Epithelial cell of prostate (primary cell): ENCODE data around the gene GARS1.
"Not testable (repeated sequence)": the region's sequence is repeated elsewhere in the genome, so short reads cannot be mapped to it uniquely, and the experiment has no call there.

Experiments
- DNase-seq: peaks from one replicate; pipeline ENCODE4 v3.0.0-alpha.2; 2011; ENCODE audit warnings: low read depth, low spot score
- H3K27ac ChIP-seq: fragments of 450-650 bp; 2 replicates; pipeline ENCODE4 v1.5.1; 2017; ENCODE audit warnings: mild to moderate bottlenecking

GARS1 gene

GRCh38 chr7:30617359-30617758 lies 22.7 kb downstream of the GARS1 start:
- DNase-seq = no peak
- H3K27ac ChIP-seq = no peak overlapping the region

GRCh38 chr7:30618080-30618676 lies 23.5 kb downstream of the GARS1 start:
- no peak for DNase-seq

GRCh38 chr7:30618961-30619360 lies 24.3 kb downstream of the GARS1 start:
- DNase-seq = no peak
- no peak overlapping the region for H3K27ac ChIP-seq

More at GRCh38 chr7:30618080-30618676, 23.5 kb downstream of the GARS1 start:
- no peak overlapping the region for H3K27ac ChIP-seq

GRCh38 chr7:30625283-30625682 lies 30.6 kb downstream of the GARS1 start:
- no peak overlapping the region for H3K27ac ChIP-seq
- DNase-seq = no peak

- H3K27ac ChIP-seq = no peak overlapping the region
- no peak for DNase-seq
Observed at GRCh38 chr7:30627026-30627425, 32.3 kb downstream of the GARS1 start.

GRCh38 chr7:30630986-30631385 lies 36.3 kb downstream of the GARS1 start:
- no peak overlapping the region for H3K27ac ChIP-seq
- no peak for DNase-seq

- H3K27ac ChIP-seq = no peak overlapping the region
- no peak for DNase-seq
Observed at GRCh38 chr7:30633223-30633622, 38.5 kb downstream of the GARS1 start.

- H3K27ac ChIP-seq = no peak overlapping the region
- DNase-seq = no peak
Observed at GRCh38 chr7:30634193-30634626, 39.5 kb downstream of the GARS1 start.

- no peak for DNase-seq
- no peak overlapping the region for H3K27ac ChIP-seq
Observed at GRCh38 chr7:30634634-30635201, 40.0 kb downstream of the GARS1 start.

- no peak for DNase-seq
- H3K27ac ChIP-seq = no peak overlapping the region
Observed at GRCh38 chr7:30635798-30636197, 41.1 kb downstream of the GARS1 start.

- DNase-seq, H3K27ac ChIP-seq: not testable (repeated sequence)
Observed at GRCh38 chr7:30642322-30642721, 47.6 kb downstream of the GARS1 start.

- H3K27ac ChIP-seq = no peak overlapping the region
- no peak for DNase-seq
Observed at GRCh38 chr7:30642789-30643188, 48.1 kb downstream of the GARS1 start.

- no peak overlapping the region for H3K27ac ChIP-seq
- no peak for DNase-seq
Observed at GRCh38 chr7:30644286-30644955, 49.7 kb downstream of the GARS1 start.

GRCh38 chr7:30645661-30646060 lies 51.0 kb downstream of the GARS1 start:
- no peak for DNase-seq
- H3K27ac ChIP-seq = no peak overlapping the region

- no peak for DNase-seq
Observed at GRCh38 chr7:30646154-30646553, 51.5 kb downstream of the GARS1 start.

GRCh38 chr7:30647589-30648364 lies 53.1 kb downstream of the GARS1 start:
- no peak overlapping the region for H3K27ac ChIP-seq
- no peak for DNase-seq

More at GRCh38 chr7:30646154-30646553, 51.5 kb downstream of the GARS1 start:
- H3K27ac ChIP-seq = no peak overlapping the region

- no peak for DNase-seq
Observed at GRCh38 chr7:30648744-30649540, 54.3 kb downstream of the GARS1 start.

GRCh38 chr7:30649717-30650420 lies 55.2 kb downstream of the GARS1 start:
- no peak overlapping the region for H3K27ac ChIP-seq
- DNase-seq = no peak

More at GRCh38 chr7:30648744-30649540, 54.3 kb downstream of the GARS1 start:
- H3K27ac ChIP-seq = no peak overlapping the region

- no peak for DNase-seq
- H3K27ac ChIP-seq = no peak overlapping the region
Observed at GRCh38 chr7:30650421-30650808, 55.7 kb downstream of the GARS1 start.
